Measurements from ENCODE around the gene CALN1.
"Not testable (repeated sequence)": the region's sequence is repeated elsewhere in the genome, so short reads cannot be mapped to it uniquely, and the experiment has no call there.

CALN1 gene

GRCh38 chr7:72412121-72412618 is at the start of gene CALN1:
Gene CALN1 (minus strand): TSS chr7:72412338.
- H3K4me1 ChIP-seq (ENCODE audit: insufficient read depth, insufficient read length); H3K27me3 ChIP-seq (ENCODE audit: insufficient read depth, insufficient read length); H3K9me3 ChIP-seq (ENCODE audit: insufficient read depth, low read length); H3K9ac ChIP-seq (ENCODE audit: insufficient read length, low read depth); DNase-seq (ENCODE audit: low read depth, low spot score); H3K36me3 ChIP-seq (ENCODE audit: insufficient read depth, insufficient read length, low read length); H3K4me3 ChIP-seq (ENCODE audit: insufficient read length, low read depth): not testable (repeated sequence)

GRCh38 chr7:72453471-72453870 is 41.3 kb upstream of the CALN1 start:
- DNase-seq (ENCODE audit: low read depth, low spot score): no peak
- H3K27me3 ChIP-seq (ENCODE audit: insufficient read depth, insufficient read length): no peaks in the 10 kb centered on the region
- H3K4me1 ChIP-seq (ENCODE audit: insufficient read depth, insufficient read length): no peaks in the 10 kb centered on the region
- TF ChIP-seq YY1 (IDR thresholded peaks at IDR 0.05; ENCODE audit: insufficient read depth, insufficient read length) (no peak), SUZ12 (IDR thresholded peaks at IDR 0.05; ENCODE audit: extremely low read depth, insufficient read depth, insufficient read length) (no peak), ZNF274 (IDR thresholded peaks at IDR 0.05; ENCODE audit: low read depth, low read length) (no peak)
- no peak overlapping the region for H3K4me3 ChIP-seq (ENCODE audit: insufficient read length, low read depth)
- no peaks in the 10 kb centered on the region for H3K36me3 ChIP-seq (ENCODE audit: insufficient read depth, insufficient read length, low read length)
- no peak overlapping the region for H3K9ac ChIP-seq (ENCODE audit: insufficient read length, low read depth)
- H3K9me3 ChIP-seq (ENCODE audit: insufficient read depth, low read length): 0 out of 2 replicates have a peak, but pooled peaks cover 10% of the 10 kb centered on the region

- H3K27me3 ChIP-seq (ENCODE audit: insufficient read depth, insufficient read length): no peaks in the 10 kb centered on the region
- H3K9ac ChIP-seq (ENCODE audit: insufficient read length, low read depth): no peak overlapping the region
- no peak overlapping the region for H3K4me3 ChIP-seq (ENCODE audit: insufficient read length, low read depth)
- no peaks in the 10 kb centered on the region for H3K36me3 ChIP-seq (ENCODE audit: insufficient read depth, insufficient read length, low read length)
- peaks cover 3% of the 10 kb centered on the region for H3K4me1 ChIP-seq (ENCODE audit: insufficient read depth, insufficient read length)
- H3K9me3 ChIP-seq (ENCODE audit: insufficient read depth, low read length): 0 out of 2 replicates have a peak, but pooled peaks cover under 1% of the 10 kb centered on the region
- TF ChIP-seq YY1 (IDR thresholded peaks at IDR 0.05; ENCODE audit: insufficient read depth, insufficient read length) (no peak), ZNF274 (IDR thresholded peaks at IDR 0.05; ENCODE audit: low read depth, low read length) (no peak), SUZ12 (IDR thresholded peaks at IDR 0.05; ENCODE audit: extremely low read depth, insufficient read depth, insufficient read length) (no peak)
- DNase-seq (ENCODE audit: low read depth, low spot score): no peak
Measured at GRCh38 chr7:72447465-72448204, 35.5 kb upstream of the CALN1 start.

GRCh38 chr7:72446591-72447462 is 34.7 kb upstream of the CALN1 start:
- Histone ChIP-seq H3K4me3 (ENCODE audit: insufficient read length, low read depth) (no peak overlapping the region), H3K9ac (ENCODE audit: insufficient read length, low read depth) (no peak overlapping the region), H3K4me1 (ENCODE audit: insufficient read depth, insufficient read length) (peaks cover 3% of the 10 kb centered on the region), H3K36me3 (ENCODE audit: insufficient read depth, insufficient read length, low read length) (no peaks in the 10 kb centered on the region), H3K27me3 (ENCODE audit: insufficient read depth, insufficient read length) (no peaks in the 10 kb centered on the region), H3K9me3 (ENCODE audit: insufficient read depth, low read length) (no peaks in the 10 kb centered on the region)
- no peak for TF ChIP-seq YY1 (IDR thresholded peaks at IDR 0.05; ENCODE audit: insufficient read depth, insufficient read length)
- no peak for TF ChIP-seq SUZ12 (IDR thresholded peaks at IDR 0.05; ENCODE audit: extremely low read depth, insufficient read depth, insufficient read length)
- no peak for TF ChIP-seq ZNF274 (IDR thresholded peaks at IDR 0.05; ENCODE audit: low read depth, low read length)
- DNase-seq (ENCODE audit: low read depth, low spot score): no peak

- H3K27me3 ChIP-seq (ENCODE audit: insufficient read depth, insufficient read length): no peaks in the 10 kb centered on the region
- H3K9ac ChIP-seq (ENCODE audit: insufficient read length, low read depth): no peak overlapping the region
- H3K4me3 ChIP-seq (ENCODE audit: insufficient read length, low read depth): no peak overlapping the region
- no peaks in the 10 kb centered on the region for H3K36me3 ChIP-seq (ENCODE audit: insufficient read depth, insufficient read length, low read length)
- H3K9me3 ChIP-seq (ENCODE audit: insufficient read depth, low read length): no peaks in the 10 kb centered on the region
- TF ChIP-seq YY1 (IDR thresholded peaks at IDR 0.05; ENCODE audit: insufficient read depth, insufficient read length) (no peak), ZNF274 (IDR thresholded peaks at IDR 0.05; ENCODE audit: low read depth, low read length) (no peak), SUZ12 (IDR thresholded peaks at IDR 0.05; ENCODE audit: extremely low read depth, insufficient read depth, insufficient read length) (no peak)
- peaks cover 3% of the 10 kb centered on the region for H3K4me1 ChIP-seq (ENCODE audit: insufficient read depth, insufficient read length)
- no peak for DNase-seq (ENCODE audit: low read depth, low spot score)
Measured at GRCh38 chr7:72446131-72446530, 34.0 kb upstream of the CALN1 start.

- DNase-seq (ENCODE audit: low read depth, low spot score): no peak
- Histone ChIP-seq H3K9me3 (ENCODE audit: insufficient read depth, low read length) (no peaks in the 10 kb centered on the region), H3K36me3 (ENCODE audit: insufficient read depth, insufficient read length, low read length) (no peaks in the 10 kb centered on the region), H3K27me3 (ENCODE audit: insufficient read depth, insufficient read length) (no peaks in the 10 kb centered on the region), H3K4me3 (ENCODE audit: insufficient read length, low read depth) (no peak overlapping the region), H3K4me1 (ENCODE audit: insufficient read depth, insufficient read length) (peaks cover 3% of the 10 kb centered on the region), H3K9ac (ENCODE audit: insufficient read length, low read depth) (no peak overlapping the region)
- TF ChIP-seq ZNF274 (IDR thresholded peaks at IDR 0.05; ENCODE audit: low read depth, low read length): no peak
- no peak for TF ChIP-seq SUZ12 (IDR thresholded peaks at IDR 0.05; ENCODE audit: extremely low read depth, insufficient read depth, insufficient read length)
- no peak for TF ChIP-seq YY1 (IDR thresholded peaks at IDR 0.05; ENCODE audit: insufficient read depth, insufficient read length)
Measured at GRCh38 chr7:72445580-72445979, 33.4 kb upstream of the CALN1 start.

GRCh38 chr7:72445075-72445474 is 32.9 kb upstream of the CALN1 start:
- peaks cover 3% of the 10 kb centered on the region for H3K4me1 ChIP-seq (ENCODE audit: insufficient read depth, insufficient read length)
- H3K36me3 ChIP-seq (ENCODE audit: insufficient read depth, insufficient read length, low read length): no peaks in the 10 kb centered on the region
- no peaks in the 10 kb centered on the region for H3K27me3 ChIP-seq (ENCODE audit: insufficient read depth, insufficient read length)
- H3K4me3 ChIP-seq (ENCODE audit: insufficient read length, low read depth): no peak overlapping the region
- no peaks in the 10 kb centered on the region for H3K9me3 ChIP-seq (ENCODE audit: insufficient read depth, low read length)
- no peak for TF ChIP-seq SUZ12 (IDR thresholded peaks at IDR 0.05; ENCODE audit: extremely low read depth, insufficient read depth, insufficient read length)
- no peak for TF ChIP-seq ZNF274 (IDR thresholded peaks at IDR 0.05; ENCODE audit: low read depth, low read length)
- TF ChIP-seq YY1 (IDR thresholded peaks at IDR 0.05; ENCODE audit: insufficient read depth, insufficient read length): no peak
- no peak overlapping the region for H3K9ac ChIP-seq (ENCODE audit: insufficient read length, low read depth)
- DNase-seq (ENCODE audit: low read depth, low spot score): no peak
